Astrocyte of the spinal cord (primary cell): Measurements from ENCODE around the gene CDH5.

ENCODE experiments used
- DNase-seq: peaks from one replicate; pipeline ENCODE4 v3.0.0; 2011; ENCODE audit warnings: low read depth, low spot score
- H3K4me3 ChIP-seq: 2 replicates; pipeline ENCODE4 v1.5.1; 2011; ENCODE audit warnings: low read depth, mild to moderate bottlenecking, low read length, moderate library complexity
- CTCF ChIP-seq: IDR thresholded peaks from 2 replicates; pipeline ENCODE4 v1.5.1; 2012; ENCODE audit warnings: low read depth, mild to moderate bottlenecking, low read length, inconsistent platforms
- in situ Hi-C: cut with HindIII; loops from 2 replicates; pipeline ENCODE4 v1.10.0; 2017; ENCODE audit warnings: low sequenced_read_pairs

CDH5 gene

GRCh38 chr16:66365651-66366050 lies 840 bp upstream of the CDH5 start:
- no peak for TF ChIP-seq CTCF
- DNase-seq: peak; percentile 50
- H3K4me3 ChIP-seq: no peak overlapping the region
- in situ Hi-C loops: no loop called here

DNA sequence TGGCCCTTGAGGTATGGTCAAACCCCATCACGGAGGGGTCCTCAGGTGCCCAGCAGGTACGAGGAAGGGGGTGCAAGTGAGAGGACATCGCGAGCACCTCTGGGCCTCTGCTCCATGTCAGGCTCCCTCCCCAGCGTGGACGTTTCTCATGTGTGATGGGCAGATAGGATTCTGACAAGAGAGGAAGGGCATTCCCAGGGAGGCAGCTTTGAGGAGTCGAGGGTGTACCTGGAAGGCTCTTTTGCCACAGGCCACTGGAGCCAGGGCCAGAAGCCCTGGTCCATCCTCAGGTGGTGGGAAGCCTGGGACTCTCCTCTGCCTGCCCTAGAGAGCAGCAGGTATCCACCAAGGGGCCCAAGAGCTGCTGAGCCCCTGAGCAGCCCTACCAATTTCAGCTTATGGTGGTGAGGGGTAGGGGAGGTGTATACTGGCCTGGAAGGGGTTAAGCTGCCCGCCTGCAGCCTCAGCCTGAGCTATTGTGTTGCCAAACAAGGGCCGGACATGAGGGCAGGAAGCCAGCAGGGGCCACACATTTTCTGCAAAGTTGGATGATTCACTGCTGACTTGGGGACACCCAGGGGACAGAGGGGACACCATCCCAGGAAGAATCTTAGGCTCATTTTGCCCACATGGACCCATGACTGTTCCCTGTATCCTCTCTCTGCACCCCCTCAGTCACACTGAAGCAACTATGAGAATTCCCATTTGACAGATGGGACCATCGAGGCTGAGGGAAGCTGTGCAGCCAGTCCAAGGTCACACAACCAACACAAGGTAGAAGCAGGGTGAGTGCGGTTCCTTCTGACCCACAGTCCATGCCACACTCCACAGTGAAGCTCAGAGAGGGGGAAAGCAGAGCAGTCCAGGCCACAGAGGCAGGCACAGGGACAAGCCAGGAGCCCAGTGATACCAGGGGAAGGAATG lies 1.7 kb downstream of the CDH5 start:
- no peak for TF ChIP-seq CTCF
- DNase-seq: no peak
- in situ Hi-C loops: no loop called here
- H3K4me3 ChIP-seq: no peak overlapping the region

DNA sequence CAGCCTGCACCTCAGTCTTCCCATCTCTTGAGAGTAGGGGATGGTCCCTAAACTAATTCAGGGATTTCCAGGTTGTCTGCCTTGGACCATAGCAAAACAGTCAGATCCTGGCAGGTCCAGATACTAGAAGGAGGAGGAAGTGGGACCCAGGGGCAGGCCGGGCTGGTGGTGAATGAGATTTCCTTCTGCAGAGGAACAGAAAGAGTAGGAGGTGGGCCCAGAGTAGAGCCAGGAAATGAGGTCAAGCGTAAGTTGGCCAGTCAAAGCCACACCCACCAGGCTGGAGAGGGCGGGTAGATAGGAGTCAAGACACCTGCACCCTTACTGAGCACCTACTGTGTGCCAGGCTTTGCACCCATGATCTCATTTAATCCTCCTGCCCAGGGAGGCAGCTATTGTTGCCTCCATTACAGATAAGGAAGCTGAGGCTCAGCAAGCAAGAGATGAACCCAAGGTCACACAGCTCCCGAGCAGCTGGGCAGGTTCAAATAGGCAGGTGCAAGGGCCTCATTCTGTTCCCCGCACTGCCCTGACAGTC lies 2.6 kb downstream of the CDH5 start:
- in situ Hi-C loops: no loop called here
- TF ChIP-seq CTCF: no peak
- no peak for DNase-seq
- H3K4me3 ChIP-seq: no peak overlapping the region

DNA sequence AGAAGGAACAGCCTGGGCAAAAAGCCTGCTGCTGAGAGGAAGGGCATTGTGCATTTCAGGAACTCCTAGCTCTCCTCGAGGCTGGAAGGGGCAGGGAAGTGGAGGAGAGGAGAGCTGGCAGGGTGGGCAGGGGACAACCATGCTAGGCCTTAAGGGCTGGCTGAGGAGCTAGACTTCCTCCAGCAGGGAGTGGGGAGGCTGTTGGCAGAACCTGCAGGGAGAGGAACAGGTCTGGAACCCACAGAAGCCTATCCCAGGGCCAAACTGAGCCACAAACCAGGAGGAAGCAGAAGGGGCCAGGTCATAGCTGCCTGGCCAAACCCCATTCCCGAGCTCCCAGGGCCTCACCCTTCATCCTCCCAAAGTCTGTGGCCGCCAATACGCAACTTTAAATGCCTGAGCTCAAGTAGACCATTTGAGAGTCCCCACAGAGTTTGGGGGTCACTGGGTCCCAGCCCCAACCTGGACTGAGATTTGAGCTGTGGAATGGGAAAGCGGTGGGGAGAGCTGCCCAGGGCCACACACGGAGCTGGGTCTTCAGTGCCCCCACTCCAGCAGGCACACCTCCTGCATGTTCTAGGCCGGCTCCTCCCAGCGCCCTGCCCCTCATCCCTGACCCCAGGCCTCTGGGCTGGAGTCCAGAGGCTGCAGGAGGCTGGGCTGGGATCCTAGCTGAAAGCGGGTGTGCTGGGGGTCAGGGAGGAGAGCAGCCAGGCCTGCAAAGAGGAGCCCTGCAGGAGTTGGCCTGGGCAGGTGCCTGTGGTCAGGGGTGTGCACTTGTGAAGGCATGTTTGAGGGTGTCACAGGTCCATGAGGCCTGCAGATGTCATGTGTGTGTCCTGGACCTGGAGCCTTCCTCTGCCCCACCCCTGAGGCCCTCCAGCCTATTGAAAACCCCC lies 4.5 kb downstream of the CDH5 start:
- H3K4me3 ChIP-seq: no peak overlapping the region
- no peak for DNase-seq
- in situ Hi-C loops: no loop called here
- no peak for TF ChIP-seq CTCF

GRCh38 chr16:66372078-66372897 lies 5.8 kb downstream of the CDH5 start:
- in situ Hi-C loops: no loop called here
- TF ChIP-seq CTCF: no peak
- DNase-seq: no peak

GRCh38 chr16:66372898-66373155 lies 6.3 kb downstream of the CDH5 start:
- no peak overlapping the region for H3K4me3 ChIP-seq
- no peak for DNase-seq
- in situ Hi-C loops: no loop called here
- no peak for TF ChIP-seq CTCF

More at GRCh38 chr16:66372078-66372897, 5.8 kb downstream of the CDH5 start:
- no peak overlapping the region for H3K4me3 ChIP-seq
